Measurements from ENCODE around the gene GPX3. TPM values are rescaled to one million over a fixed set of nuclear protein-coding genes. Genes with fewer than 3 reads are reported as not detected.

Gene GPX3
- 1,000 to 10,000 TPM in 4 of 6 donors, 100 to 1,000 TPM in 2; 876 to 1,536 (median 1,027) TPM for total RNA-seq

GRCh38 chr5:151020304-151021110, at the start of gene GPX3:
GPX3 (plus strand) TSS chr5:151020591; CDS start chr5:151020655, 64 bp downstream.
- Histone ChIP-seq H3K27me3 (no peaks in the 10 kb centered on the region), H3K27ac (peak within 1 kb of the TSS; percentile 88 to 98 (median 96)), H3K4me1 (peaks cover 36 to 77% (median 46%) of the 10 kb centered on the region in 4 donors), H3K4me3 (peak within 1 kb of the TSS; percentile 69 to 88 (median 83)), H3K36me3 (peaks cover 0 to 32% (median 4%) of the 10 kb centered on the region in 4 donors), H3K9me3 (no peaks in the 10 kb centered on the region)
- 3 to 4% methylated on average over 4 to 44 of the region's 54 CpGs for WGBS, 2 donors
- peak; percentile 95 to 98 for DNase-seq
- TF ChIP-seq POLR2A (IDR thresholded peaks at IDR 0.05) (peak in 3 of 4 donors; percentile 84 to 98 (median 97)), POLR2AphosphoS5 (IDR thresholded peaks at IDR 0.05) (peak; percentile 96 to 99), EP300 (IDR thresholded peaks at IDR 0.05) (no peak)
- TF ChIP-seq, protein P1, sequence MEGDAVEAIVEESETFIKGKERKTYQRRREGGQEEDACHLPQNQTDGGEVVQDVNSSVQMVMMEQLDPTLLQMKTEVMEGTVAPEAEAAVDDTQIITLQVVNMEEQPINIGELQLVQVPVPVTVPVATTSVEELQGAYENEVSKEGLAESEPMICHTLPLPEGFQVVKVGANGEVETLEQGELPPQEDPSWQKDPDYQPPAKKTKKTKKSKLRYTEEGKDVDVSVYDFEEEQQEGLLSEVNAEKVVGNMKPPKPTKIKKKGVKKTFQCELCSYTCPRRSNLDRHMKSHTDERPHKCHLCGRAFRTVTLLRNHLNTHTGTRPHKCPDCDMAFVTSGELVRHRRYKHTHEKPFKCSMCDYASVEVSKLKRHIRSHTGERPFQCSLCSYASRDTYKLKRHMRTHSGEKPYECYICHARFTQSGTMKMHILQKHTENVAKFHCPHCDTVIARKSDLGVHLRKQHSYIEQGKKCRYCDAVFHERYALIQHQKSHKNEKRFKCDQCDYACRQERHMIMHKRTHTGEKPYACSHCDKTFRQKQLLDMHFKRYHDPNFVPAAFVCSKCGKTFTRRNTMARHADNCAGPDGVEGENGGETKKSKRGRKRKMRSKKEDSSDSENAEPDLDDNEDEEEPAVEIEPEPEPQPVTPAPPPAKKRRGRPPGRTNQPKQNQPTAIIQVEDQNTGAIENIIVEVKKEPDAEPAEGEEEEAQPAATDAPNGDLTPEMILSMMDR (IDR thresholded peaks at IDR 0.05): peak in 1 of 6 experiments; percentile 9
- ATAC-seq (ENCODE audit: low FRiP score in 2 of 2): peak; percentile 90 to 92

DNA sequence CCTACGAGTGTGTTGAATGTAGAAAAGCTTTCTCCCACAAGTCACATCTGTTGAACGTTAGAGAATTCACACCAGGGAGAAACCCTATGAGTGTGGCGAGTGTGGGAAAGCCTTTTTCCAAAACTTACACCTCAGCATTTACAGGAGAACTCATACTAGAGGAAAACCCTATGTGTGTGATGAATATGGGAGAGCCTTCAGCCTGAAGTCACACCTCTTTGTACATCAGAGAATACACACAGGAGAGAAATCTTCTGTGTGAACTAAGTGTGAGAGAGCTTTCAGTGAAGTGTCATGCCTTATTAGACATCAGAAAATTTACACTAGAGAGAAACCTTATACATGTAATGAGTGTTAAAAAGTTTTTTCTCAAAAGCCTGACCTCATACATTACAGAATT, 41.8 kb upstream of the GPX3 start:
- Histone ChIP-seq H3K27me3 (no peaks in the 10 kb centered on the region), H3K4me3 (no peak overlapping the region), H3K4me1 (no peaks in the 10 kb centered on the region), H3K36me3 (no peaks in the 10 kb centered on the region), H3K9me3 (peaks cover 0 to 19% (median 6%) of the 10 kb centered on the region in 4 donors), H3K27ac (no peak overlapping the region)
- ATAC-seq (ENCODE audit: low FRiP score in 2 of 2) (no peak), DNase-seq (no peak)
- TF ChIP-seq, protein P1 (IDR thresholded peaks at IDR 0.05): no peak
- no peak for TF ChIP-seq EP300 (IDR thresholded peaks at IDR 0.05)
- TF ChIP-seq POLR2AphosphoS5 (IDR thresholded peaks at IDR 0.05): no peak
- no peak for TF ChIP-seq POLR2A (IDR thresholded peaks at IDR 0.05)
- 73 to 76% methylated on average over 3 of the region's 3 CpGs for WGBS, 2 donors

- DNase-seq (no peak), ATAC-seq (ENCODE audit: low FRiP score in 2 of 2) (no peak)
- no peaks in the 10 kb centered on the region for H3K27me3 ChIP-seq
- WGBS, 2 donors: 71 to 88% methylated on average over 3 of the region's 3 CpGs
- no peak overlapping the region for H3K27ac ChIP-seq
- H3K4me3 ChIP-seq: no peak overlapping the region
- peaks cover 0 to 2% (median 0%) of the 10 kb centered on the region in 4 donors for H3K9me3 ChIP-seq
- TF ChIP-seq, protein P1 (IDR thresholded peaks at IDR 0.05): no peak
- TF ChIP-seq POLR2AphosphoS5 (IDR thresholded peaks at IDR 0.05): no peak
- TF ChIP-seq EP300 (IDR thresholded peaks at IDR 0.05): no peak
- TF ChIP-seq POLR2A (IDR thresholded peaks at IDR 0.05): no peak
- H3K36me3 ChIP-seq: no peaks in the 10 kb centered on the region
- no peaks in the 10 kb centered on the region for H3K4me1 ChIP-seq
Observed at GRCh38 chr5:150987746-150988145, 32.6 kb upstream of the GPX3 start.

GRCh38 chr5:150989695-150990094, 30.7 kb upstream of the GPX3 start:
- Histone ChIP-seq H3K4me3 (no peak overlapping the region), H3K27ac (no peak overlapping the region), H3K4me1 (no peaks in the 10 kb centered on the region), H3K9me3 (peaks cover 0 to 9% (median 4%) of the 10 kb centered on the region in 4 donors), H3K27me3 (no peaks in the 10 kb centered on the region), H3K36me3 (no peaks in the 10 kb centered on the region)
- no peak for ATAC-seq (ENCODE audit: low FRiP score in 2 of 2)
- WGBS, 2 donors: 74 to 82% methylated on average over 3 of the region's 3 CpGs
- DNase-seq: no peak
- TF ChIP-seq, protein P1 (IDR thresholded peaks at IDR 0.05): no peak
- no peak for TF ChIP-seq POLR2A (IDR thresholded peaks at IDR 0.05)
- TF ChIP-seq POLR2AphosphoS5 (IDR thresholded peaks at IDR 0.05): no peak
- TF ChIP-seq EP300 (IDR thresholded peaks at IDR 0.05): no peak

All from upper lobe of left lung (tissue), 6 donors.